ENCODE measurements around the gene SATB2.

SATB2 gene

DNA sequence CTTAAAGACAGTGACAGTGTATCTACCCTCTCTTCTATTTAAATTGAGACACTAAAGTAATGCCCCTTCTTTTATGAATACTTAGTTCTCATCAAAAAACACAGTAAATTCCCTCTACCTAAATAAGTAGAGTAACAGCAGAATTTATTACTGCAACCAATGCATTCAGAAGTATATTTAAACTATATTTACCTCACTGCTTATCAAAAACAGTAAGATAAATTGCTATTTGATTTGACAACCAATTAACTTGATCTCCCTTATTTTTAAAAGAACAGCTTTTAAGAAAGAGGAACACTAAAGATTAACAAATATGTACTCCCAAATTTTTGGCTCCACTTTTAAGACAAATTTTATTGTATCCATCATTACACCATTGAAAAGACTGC is 4.8 kb downstream of the SATB2 start:
- peaks cover 43% of the 10 kb centered on the region for H3K27me3 ChIP-seq (ENCODE audit: control insufficient read depth, low read length)
- no peaks in the 10 kb centered on the region for H3K4me1 ChIP-seq (ENCODE audit: control insufficient read depth, low read length)
- no peaks in the 10 kb centered on the region for H3K9me3 ChIP-seq (ENCODE audit: control insufficient read depth, insufficient read depth, low read length)
- no peaks in the 10 kb centered on the region for H3F3A ChIP-seq (ENCODE audit: control insufficient read depth, insufficient read depth)
- no peak overlapping the region for H3K4me2 ChIP-seq (ENCODE audit: low read length)
- TF ChIP-seq, protein P1, sequence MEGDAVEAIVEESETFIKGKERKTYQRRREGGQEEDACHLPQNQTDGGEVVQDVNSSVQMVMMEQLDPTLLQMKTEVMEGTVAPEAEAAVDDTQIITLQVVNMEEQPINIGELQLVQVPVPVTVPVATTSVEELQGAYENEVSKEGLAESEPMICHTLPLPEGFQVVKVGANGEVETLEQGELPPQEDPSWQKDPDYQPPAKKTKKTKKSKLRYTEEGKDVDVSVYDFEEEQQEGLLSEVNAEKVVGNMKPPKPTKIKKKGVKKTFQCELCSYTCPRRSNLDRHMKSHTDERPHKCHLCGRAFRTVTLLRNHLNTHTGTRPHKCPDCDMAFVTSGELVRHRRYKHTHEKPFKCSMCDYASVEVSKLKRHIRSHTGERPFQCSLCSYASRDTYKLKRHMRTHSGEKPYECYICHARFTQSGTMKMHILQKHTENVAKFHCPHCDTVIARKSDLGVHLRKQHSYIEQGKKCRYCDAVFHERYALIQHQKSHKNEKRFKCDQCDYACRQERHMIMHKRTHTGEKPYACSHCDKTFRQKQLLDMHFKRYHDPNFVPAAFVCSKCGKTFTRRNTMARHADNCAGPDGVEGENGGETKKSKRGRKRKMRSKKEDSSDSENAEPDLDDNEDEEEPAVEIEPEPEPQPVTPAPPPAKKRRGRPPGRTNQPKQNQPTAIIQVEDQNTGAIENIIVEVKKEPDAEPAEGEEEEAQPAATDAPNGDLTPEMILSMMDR (IDR thresholded peaks at IDR 0.05; ENCODE audit: low read depth, low read length, poor library complexity, severe bottlenecking) = no peak
- no peak for TF ChIP-seq EZH2phosphoT487 (IDR thresholded peaks at IDR 0.05; ENCODE audit: borderline replicate concordance, low read length)
- no peak overlapping the region for H3K4me3 ChIP-seq (ENCODE audit: low read length)
- no peaks in the 10 kb centered on the region for H3K9me2 ChIP-seq (replicated peaks; ENCODE audit: control insufficient read depth, low read length)
- no peaks in the 10 kb centered on the region for H3K79me2 ChIP-seq (ENCODE audit: control insufficient read depth, low read length)
- no peak overlapping the region for H3K27ac ChIP-seq (ENCODE audit: low read depth, low read length)
- no peaks in the 10 kb centered on the region for H4K20me1 ChIP-seq (ENCODE audit: control insufficient read depth, insufficient read depth, low read depth, low read length)
- H3K36me3 ChIP-seq (ENCODE audit: control insufficient read depth, low read length) = no peaks in the 10 kb centered on the region

DNA sequence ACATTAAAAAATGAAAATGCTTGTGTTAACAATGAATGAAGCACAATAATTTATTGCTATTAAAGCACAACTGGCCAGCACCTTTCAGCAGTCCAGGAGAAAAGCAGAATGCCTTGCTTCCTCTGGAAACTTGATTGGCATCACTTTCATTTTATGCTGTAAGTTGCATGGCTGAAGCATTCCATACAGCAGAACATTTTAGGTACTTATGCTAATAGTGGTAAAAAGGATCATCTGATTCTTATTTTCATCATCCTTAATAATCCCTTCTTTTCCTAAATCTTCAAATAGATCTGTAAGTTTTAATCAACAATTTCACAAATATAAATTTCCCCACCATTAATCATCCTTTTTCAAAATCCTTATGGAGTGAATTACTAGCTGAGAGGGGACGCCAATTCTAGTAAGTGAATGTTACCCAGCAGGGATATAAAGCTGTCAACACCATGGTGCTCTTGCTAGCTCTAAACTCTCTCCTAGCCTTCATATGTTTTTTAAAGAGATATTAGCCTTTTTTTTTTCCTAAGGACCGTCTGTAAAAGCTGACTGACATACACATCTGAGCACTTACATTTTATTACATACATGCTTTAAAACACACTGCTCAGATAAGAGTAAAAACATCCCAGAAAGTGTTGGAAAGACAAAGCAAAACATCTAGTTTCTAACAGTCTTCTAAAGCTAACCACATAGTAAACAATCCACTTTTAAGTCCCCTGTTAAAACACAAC is 5.3 kb downstream of the SATB2 start:
- Histone ChIP-seq H3F3A (ENCODE audit: control insufficient read depth, insufficient read depth) (no peaks in the 10 kb centered on the region), H4K20me1 (ENCODE audit: control insufficient read depth, insufficient read depth, low read depth, low read length) (no peaks in the 10 kb centered on the region), H3K36me3 (ENCODE audit: control insufficient read depth, low read length) (no peaks in the 10 kb centered on the region), H3K27me3 (ENCODE audit: control insufficient read depth, low read length) (peaks cover 38% of the 10 kb centered on the region), H3K9me2 (replicated peaks; ENCODE audit: control insufficient read depth, low read length) (no peaks in the 10 kb centered on the region), H3K9me3 (ENCODE audit: control insufficient read depth, insufficient read depth, low read length) (no peaks in the 10 kb centered on the region), H3K79me2 (ENCODE audit: control insufficient read depth, low read length) (no peaks in the 10 kb centered on the region), H3K4me2 (ENCODE audit: low read length) (no peak overlapping the region), H3K4me1 (ENCODE audit: control insufficient read depth, low read length) (no peaks in the 10 kb centered on the region), H3K27ac (ENCODE audit: low read depth, low read length) (no peak overlapping the region), H3K4me3 (ENCODE audit: low read length) (no peak overlapping the region)
- no peak for TF ChIP-seq EZH2phosphoT487 (IDR thresholded peaks at IDR 0.05; ENCODE audit: borderline replicate concordance, low read length)
- TF ChIP-seq, protein P1 (IDR thresholded peaks at IDR 0.05; ENCODE audit: low read depth, low read length, poor library complexity, severe bottlenecking) = no peak

GRCh38 chr2:199449956-199450355 is 7.8 kb downstream of the SATB2 start:
- Histone ChIP-seq H3K4me2 (ENCODE audit: low read length) (no peak overlapping the region), H3K4me3 (ENCODE audit: low read length) (no peak overlapping the region), H3F3A (ENCODE audit: control insufficient read depth, insufficient read depth) (no peaks in the 10 kb centered on the region), H3K27ac (ENCODE audit: low read depth, low read length) (no peak overlapping the region), H3K36me3 (ENCODE audit: control insufficient read depth, low read length) (no peaks in the 10 kb centered on the region), H3K9me2 (replicated peaks; ENCODE audit: control insufficient read depth, low read length) (no peaks in the 10 kb centered on the region), H4K20me1 (ENCODE audit: control insufficient read depth, insufficient read depth, low read depth, low read length) (no peaks in the 10 kb centered on the region), H3K79me2 (ENCODE audit: control insufficient read depth, low read length) (no peaks in the 10 kb centered on the region), H3K27me3 (ENCODE audit: control insufficient read depth, low read length) (peaks cover 18% of the 10 kb centered on the region), H3K4me1 (ENCODE audit: control insufficient read depth, low read length) (no peaks in the 10 kb centered on the region), H3K9me3 (ENCODE audit: control insufficient read depth, insufficient read depth, low read length) (no peaks in the 10 kb centered on the region)
- TF ChIP-seq, protein P1 (IDR thresholded peaks at IDR 0.05; ENCODE audit: low read depth, low read length, poor library complexity, severe bottlenecking) = no peak
